ENCODE results near the gene C5AR2. TPM values are rescaled to one million over a fixed set of nuclear protein-coding genes. Genes with fewer than 3 reads are reported as not detected.
A peak's percentile ranks its signal among the peaks of the same experiment; 100 is the strongest.

C5AR2 gene
- total and polyA plus RNA-seq, 2 donors (not counting 1 experiment from before 2014, with no cell fraction given), result 0.25 to 1.2 TPM

- Histone ChIP-seq H3K27me3 (replicated peaks in 1 of 4; ENCODE audit: control extremely low read depth in 1 of 4, control insufficient read depth in 3 of 4, insufficient read depth in 4 of 4, low read length in 3 of 4) (no peaks in the 10 kb centered on the region), H3K4me2 (replicated peaks; ENCODE audit: low read depth, low read length, poor library complexity, severe bottlenecking) (peak overlapping the region; percentile 4), H3K27ac (ENCODE audit: low read length in 2 of 2) (no peak overlapping the region), H4K20me1 (ENCODE audit: control insufficient read depth, insufficient read depth, low read length, poor library complexity, severe bottlenecking) (peaks cover 10% of the 10 kb centered on the region), H3K79me2 (ENCODE audit: control insufficient read depth, insufficient read depth, low read length) (peaks cover 38% of the 10 kb centered on the region), H2AFZ (ENCODE audit: insufficient read depth, low read depth, low read length, poor library complexity, severe bottlenecking) (no peak overlapping the region), H3K9me3 (ENCODE audit: control extremely low read depth in 1 of 3, control insufficient read depth in 2 of 3, insufficient read depth in 1 of 3, low read length in 2 of 3) (peaks cover 0 to 4% (median 0%) of the 10 kb centered on the region in 3 donors), H3K4me3 (ENCODE audit: control extremely low read depth in 1 of 5, extremely low read depth in 1 of 5, insufficient read depth in 1 of 5, low read depth in 2 of 5, low read length in 4 of 5) (no peak overlapping the region), H3K36me3 (replicated peaks in 1 of 2; ENCODE audit: control extremely low read depth in 1 of 2, control insufficient read depth in 1 of 2, extremely low read depth in 1 of 2, insufficient read depth in 2 of 2, low read length in 1 of 2) (peaks cover 0 to 28% of the 10 kb centered on the region in 2 experiments), H3K4me1 (ENCODE audit: control insufficient read depth in 2 of 2, insufficient read depth in 2 of 2, low read length in 2 of 2) (peaks cover 10 to 16% of the 10 kb centered on the region in 2 donors), H3K9ac (ENCODE audit: low read length) (no peak overlapping the region)
- Mint-ChIP-seq H3K27ac (peak overlapping the region; percentile 7), H3K27me3 (no peaks in the 10 kb centered on the region), H3K4me3 (peak overlapping the region; percentile 70), H3K9me3 (ENCODE audit: insufficient read depth) (no peaks in the 10 kb centered on the region), H3K4me1 (peaks cover 38% of the 10 kb centered on the region)
- ATAC-seq (ENCODE audit: low read depth), result no peak
- TF ChIP-seq CTCF (IDR thresholded peaks at IDR 0.05), result no peak
- TF ChIP-seq EZH2 (IDR thresholded peaks at IDR 0.05; ENCODE audit: borderline replicate concordance, insufficient read depth, low read depth, low read length, poor library complexity, severe bottlenecking), result no peak
- 96% methylated on average over 6 of the region's 6 CpGs for WGBS (ENCODE audit: insufficient coverage)
- intact Hi-C loops (cut with micrococcal nuclease), result no loop called here
- no peak for DNase-seq
- ChIA-PET CTCF (interaction anchor here (1.3 to 2.7 kb wide), 2 partner anchors 41 to 62 kb away, joined by 5 to 17 read pairs; no protein-coding TSS in a partner anchor), POLR2A (no interaction called here)
Measured at GRCh38 chr19:47350630-47351029, 18.7 kb downstream of the C5AR2 start.

GRCh38 chr19:47351548-47351947, 19.6 kb downstream of the C5AR2 start:
- no peak overlapping the region for H2AFZ ChIP-seq (ENCODE audit: insufficient read depth, low read depth, low read length, poor library complexity, severe bottlenecking)
- peaks cover 41% of the 10 kb centered on the region for H3K79me2 ChIP-seq (ENCODE audit: control insufficient read depth, insufficient read depth, low read length)
- H3K27ac ChIP-seq (ENCODE audit: low read length in 2 of 2), result no peak overlapping the region
- Mint-ChIP-seq H3K27me3 (no peaks in the 10 kb centered on the region), H3K9me3 (ENCODE audit: insufficient read depth) (no peaks in the 10 kb centered on the region), H3K27ac (no peak overlapping the region), H3K4me3 (peak overlapping the region; percentile 55), H3K4me1 (peaks cover 38% of the 10 kb centered on the region)
- ATAC-seq (ENCODE audit: low read depth) (no peak), DNase-seq (no peak)
- H3K27me3 ChIP-seq (replicated peaks in 1 of 4; ENCODE audit: control extremely low read depth in 1 of 4, control insufficient read depth in 3 of 4, insufficient read depth in 4 of 4, low read length in 3 of 4), result no peaks in the 10 kb centered on the region
- H3K4me2 ChIP-seq (replicated peaks; ENCODE audit: low read depth, low read length, poor library complexity, severe bottlenecking), result no peak overlapping the region
- H3K9ac ChIP-seq (ENCODE audit: low read length), result no peak overlapping the region
- POLR2A ChIA-PET, result interaction anchor here (0.5 kb wide), 1 partner anchor 73 kb away, joined by 6 read pairs; no protein-coding TSS in a partner anchor
- peaks cover 10 to 16% of the 10 kb centered on the region in 2 donors for H3K4me1 ChIP-seq (ENCODE audit: control insufficient read depth in 2 of 2, insufficient read depth in 2 of 2, low read length in 2 of 2)
- peaks cover 0 to 4% (median 0%) of the 10 kb centered on the region in 3 donors for H3K9me3 ChIP-seq (ENCODE audit: control extremely low read depth in 1 of 3, control insufficient read depth in 2 of 3, insufficient read depth in 1 of 3, low read length in 2 of 3)
- TF ChIP-seq CTCF (IDR thresholded peaks at IDR 0.05), result no peak
- TF ChIP-seq EZH2 (IDR thresholded peaks at IDR 0.05; ENCODE audit: borderline replicate concordance, insufficient read depth, low read depth, low read length, poor library complexity, severe bottlenecking), result no peak
- intact Hi-C loops (cut with micrococcal nuclease), result no loop called here
- no CpG with 5 or more reads among the region's 3 CpGs for WGBS (ENCODE audit: insufficient coverage)
- CTCF ChIA-PET, result interaction anchor here (1.3 kb wide), 1 partner anchor 63 kb away, joined by 5 read pairs; no protein-coding TSS in a partner anchor
- H3K36me3 ChIP-seq (replicated peaks in 1 of 2; ENCODE audit: control extremely low read depth in 1 of 2, control insufficient read depth in 1 of 2, extremely low read depth in 1 of 2, insufficient read depth in 2 of 2, low read length in 1 of 2), result peaks cover 0 to 37% of the 10 kb centered on the region in 2 experiments
- no peak overlapping the region for H3K4me3 ChIP-seq (ENCODE audit: control extremely low read depth in 1 of 5, extremely low read depth in 1 of 5, insufficient read depth in 1 of 5, low read depth in 2 of 5, low read length in 4 of 5)
- peaks cover 10% of the 10 kb centered on the region for H4K20me1 ChIP-seq (ENCODE audit: control insufficient read depth, insufficient read depth, low read length, poor library complexity, severe bottlenecking)
